Ishikawa (cell line): Measurements from ENCODE around the gene KDM4B.

Experiments
- CEBPB ChIP-seq: IDR thresholded peaks from 2 replicates; pipeline ENCODE4 v1.6.1; 2012
- CREB1 ChIP-seq: IDR thresholded peaks from 2 replicates; pipeline ENCODE4 v1.6.1; 2012; ENCODE audit warnings: low read depth
- EGR1 ChIP-seq: IDR thresholded peaks from 2 replicates; pipeline ENCODE4 v1.6.1; 2012
- EP300 ChIP-seq: IDR thresholded peaks from 2 replicates; pipeline ENCODE4 v1.6.1; 2012; ENCODE audit warnings: borderline replicate concordance
- FOXM1 ChIP-seq: IDR thresholded peaks from 2 replicates; pipeline ENCODE4 v1.6.1; 2012; ENCODE audit warnings: low read depth, borderline replicate concordance
- MAX ChIP-seq: IDR thresholded peaks from 2 replicates; pipeline ENCODE4 v1.6.1; 2012
- RAD21 ChIP-seq: IDR thresholded peaks from 2 replicates; pipeline ENCODE4 v1.6.1; 2012; ENCODE audit warnings: low read depth
- REST ChIP-seq: IDR thresholded peaks from 2 replicates; pipeline ENCODE4 v1.6.1; 2012; ENCODE audit warnings: low read depth, mild to moderate bottlenecking
- TAF1 ChIP-seq: IDR thresholded peaks from 2 replicates; pipeline ENCODE4 v1.6.1; 2012; ENCODE audit warnings: low read depth, mild to moderate bottlenecking
- TCF12 ChIP-seq: IDR thresholded peaks from 2 replicates; pipeline ENCODE4 v1.6.1; 2012; ENCODE audit warnings: low read depth
- TEAD4 ChIP-seq: IDR thresholded peaks from 2 replicates; pipeline ENCODE4 v1.6.1; 2012
- USF1 ChIP-seq: IDR thresholded peaks from 2 replicates; pipeline ENCODE4 v1.6.1; 2012
- YY1 ChIP-seq: IDR thresholded peaks from 2 replicates; pipeline ENCODE4 v1.6.1; 2012; ENCODE audit warnings: low read depth

- TF ChIP-seq USF1 (no peak), TEAD4 (no peak), REST (no peak), FOXM1 (no peak), EP300 (no peak), TAF1 (no peak), YY1 (no peak), MAX (no peak), RAD21 (no peak), CEBPB (no peak), TCF12 (no peak), EGR1 (no peak), CREB1 (no peak)
Measured at GRCh38 chr19:5014941-5015340, 46.0 kb downstream of the KDM4B start.
